ENCODE results near the gene MAPK10.
A peak's percentile ranks its signal among the peaks of the same experiment; 100 is the strongest.

The MAPK10 gene

DNA sequence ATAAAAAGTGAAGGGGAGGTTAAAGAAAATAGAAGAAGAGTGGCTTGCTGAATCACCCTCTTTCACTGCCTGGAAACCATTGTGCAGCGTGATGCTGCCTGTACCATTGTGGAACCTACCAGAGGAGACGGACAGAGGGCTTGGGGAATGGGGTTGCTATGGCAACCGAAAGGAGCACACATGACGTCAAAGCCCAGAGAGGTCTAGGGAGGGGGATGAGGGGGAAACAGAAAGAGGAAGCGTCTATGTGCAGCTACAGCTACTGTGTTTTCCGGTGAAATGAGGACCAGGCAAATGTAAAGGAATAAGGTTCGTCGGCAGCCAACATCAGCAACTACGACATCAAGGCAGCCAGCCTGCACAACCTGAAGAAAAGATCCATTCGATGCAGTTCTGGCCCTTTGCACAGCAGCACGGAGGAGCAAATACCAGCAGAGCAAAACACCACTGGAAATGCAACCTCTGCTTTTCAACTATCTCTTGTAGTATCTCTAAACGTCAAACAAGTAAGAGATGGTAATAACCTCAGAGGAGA lies at the start of gene MAPK10:
Gene MAPK10 (minus strand): TSS at position 110 of the 535 bp plus-strand sequence.
- H3K27ac ChIP-seq (ENCODE audit: low read depth, low read length): peak within 1 kb of the TSS; percentile 59
- H3K9ac ChIP-seq (ENCODE audit: low read depth, low read length): no peak within 1 kb of the TSS
- peak within 1 kb of the TSS; percentile 53 for H3K4me3 ChIP-seq (ENCODE audit: low read depth, low read length)

DNA sequence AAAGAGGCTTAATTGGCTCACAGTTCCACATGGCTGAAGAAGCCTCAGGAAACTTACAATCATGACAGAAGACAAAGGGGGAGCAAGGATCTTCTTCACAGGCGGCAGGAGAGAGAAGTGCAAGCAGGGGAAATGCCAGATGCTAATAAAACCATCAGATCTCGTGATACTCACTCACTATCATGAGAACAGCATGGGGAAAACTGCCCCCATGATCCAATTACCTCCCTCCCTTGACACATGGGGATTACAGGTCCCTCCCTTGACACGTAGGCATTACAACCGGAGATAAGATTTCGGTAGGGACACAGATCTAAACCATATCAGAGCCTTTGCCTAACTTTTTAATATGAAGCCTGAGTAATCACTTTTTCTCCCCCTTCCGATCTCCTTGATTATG lies 43.7 kb upstream of the MAPK10 start:
- no peaks in the 10 kb centered on the region for H3K27me3 ChIP-seq (ENCODE audit: control insufficient read depth, insufficient read depth, low read length)

More for the DNA sequence above, at the start of gene MAPK10:
- H3K27me3 ChIP-seq (ENCODE audit: control insufficient read depth, insufficient read depth, low read length): no peaks in the 10 kb centered on the region
- peaks cover 32% of the 10 kb centered on the region for H3K4me1 ChIP-seq (ENCODE audit: control insufficient read depth, insufficient read depth, low read length)
- no peaks in the 10 kb centered on the region for H3K36me3 ChIP-seq (ENCODE audit: control insufficient read depth, insufficient read depth, low read length)
- H3K9me3 ChIP-seq (ENCODE audit: control insufficient read depth, insufficient read depth, low read length): no peaks in the 10 kb centered on the region

DNA sequence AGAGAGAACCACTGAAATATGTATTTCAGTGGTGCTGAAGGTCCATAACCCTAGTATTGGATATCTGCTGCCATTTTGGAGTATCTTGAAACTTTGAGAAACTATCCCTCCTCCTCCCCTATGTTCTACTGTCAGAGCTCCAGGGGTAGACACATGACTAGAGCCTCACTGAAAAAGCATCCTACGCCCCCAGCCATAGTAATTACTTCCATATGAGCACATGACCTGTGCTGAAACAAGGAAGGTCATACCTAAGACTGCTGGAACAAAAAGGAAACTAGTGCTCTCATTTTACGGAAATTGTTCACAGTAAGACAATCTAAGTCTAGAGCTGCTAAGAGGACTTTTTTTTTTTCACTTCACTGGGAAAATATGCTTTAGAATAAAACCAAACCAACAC lies 42.0 kb upstream of the MAPK10 start:
- no peak overlapping the region for H3K27ac ChIP-seq (ENCODE audit: low read depth, low read length)
- no peak overlapping the region for H3K9ac ChIP-seq (ENCODE audit: low read depth, low read length)
- no peaks in the 10 kb centered on the region for H3K27me3 ChIP-seq (ENCODE audit: control insufficient read depth, insufficient read depth, low read length)
- H3K4me3 ChIP-seq (ENCODE audit: low read depth, low read length): no peak overlapping the region
- H3K36me3 ChIP-seq (ENCODE audit: control insufficient read depth, insufficient read depth, low read length): no peaks in the 10 kb centered on the region
- no peaks in the 10 kb centered on the region for H3K4me1 ChIP-seq (ENCODE audit: control insufficient read depth, insufficient read depth, low read length)
- H3K9me3 ChIP-seq (ENCODE audit: control insufficient read depth, insufficient read depth, low read length): no peaks in the 10 kb centered on the region

More for the DNA sequence above, 43.7 kb upstream of the MAPK10 start:
- Histone ChIP-seq H3K4me1 (ENCODE audit: control insufficient read depth, insufficient read depth, low read length) (no peaks in the 10 kb centered on the region), H3K9ac (ENCODE audit: low read depth, low read length) (no peak overlapping the region), H3K27ac (ENCODE audit: low read depth, low read length) (no peak overlapping the region), H3K4me3 (ENCODE audit: low read depth, low read length) (no peak overlapping the region), H3K36me3 (ENCODE audit: control insufficient read depth, insufficient read depth, low read length) (no peaks in the 10 kb centered on the region), H3K9me3 (ENCODE audit: control insufficient read depth, insufficient read depth, low read length) (no peaks in the 10 kb centered on the region)

DNA sequence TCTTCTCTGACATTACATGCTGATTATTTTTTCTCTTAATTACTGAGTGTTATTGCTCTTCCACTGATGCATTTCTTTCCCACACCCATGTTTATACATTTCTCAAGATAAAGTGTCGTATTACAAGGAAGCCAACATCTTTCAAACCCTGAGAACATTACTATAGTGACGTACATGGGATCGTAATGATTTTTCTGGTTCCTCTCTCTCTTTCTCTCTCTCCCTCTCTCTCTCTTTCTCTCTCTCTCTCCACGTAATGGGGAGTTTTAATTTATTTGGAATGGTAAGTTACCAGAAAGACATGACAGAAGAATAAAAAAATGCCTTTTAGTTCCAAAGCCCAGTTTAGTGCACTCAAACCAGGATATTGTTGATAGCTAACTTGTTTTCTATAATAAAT lies 40.4 kb upstream of the MAPK10 start:
- H3K4me1 ChIP-seq (ENCODE audit: control insufficient read depth, insufficient read depth, low read length): no peaks in the 10 kb centered on the region
- H3K4me3 ChIP-seq (ENCODE audit: low read depth, low read length): no peak overlapping the region
- H3K27me3 ChIP-seq (ENCODE audit: control insufficient read depth, insufficient read depth, low read length): no peaks in the 10 kb centered on the region
- H3K9ac ChIP-seq (ENCODE audit: low read depth, low read length): no peak overlapping the region
- H3K27ac ChIP-seq (ENCODE audit: low read depth, low read length): no peak overlapping the region
- H3K9me3 ChIP-seq (ENCODE audit: control insufficient read depth, insufficient read depth, low read length): no peaks in the 10 kb centered on the region
- no peaks in the 10 kb centered on the region for H3K36me3 ChIP-seq (ENCODE audit: control insufficient read depth, insufficient read depth, low read length)

DNA sequence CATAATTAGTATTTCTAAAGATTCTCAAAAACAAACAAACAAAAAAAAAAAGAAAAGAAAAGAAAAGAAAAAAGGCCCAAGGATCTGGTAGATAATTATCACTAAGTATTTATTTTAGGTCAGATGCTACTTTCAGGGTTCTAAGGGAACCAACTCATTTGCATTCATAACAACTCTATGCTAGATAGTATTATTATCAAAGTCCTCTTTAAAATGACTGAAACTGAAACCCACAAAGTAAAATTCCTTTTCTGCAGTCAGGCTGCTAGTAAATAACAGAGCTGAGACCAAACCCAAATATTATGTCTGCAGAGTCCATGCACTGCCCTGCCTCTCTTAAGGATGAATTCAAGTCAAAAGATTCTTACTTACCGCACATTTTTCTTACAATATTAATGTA lies 38.3 kb upstream of the MAPK10 start:
- no peak overlapping the region for H3K9ac ChIP-seq (ENCODE audit: low read depth, low read length)
- H3K36me3 ChIP-seq (ENCODE audit: control insufficient read depth, insufficient read depth, low read length): no peaks in the 10 kb centered on the region
- H3K27me3 ChIP-seq (ENCODE audit: control insufficient read depth, insufficient read depth, low read length): no peaks in the 10 kb centered on the region
- no peaks in the 10 kb centered on the region for H3K4me1 ChIP-seq (ENCODE audit: control insufficient read depth, insufficient read depth, low read length)
- no peaks in the 10 kb centered on the region for H3K9me3 ChIP-seq (ENCODE audit: control insufficient read depth, insufficient read depth, low read length)
- no peak overlapping the region for H3K4me3 ChIP-seq (ENCODE audit: low read depth, low read length)
- no peak overlapping the region for H3K27ac ChIP-seq (ENCODE audit: low read depth, low read length)

DNA sequence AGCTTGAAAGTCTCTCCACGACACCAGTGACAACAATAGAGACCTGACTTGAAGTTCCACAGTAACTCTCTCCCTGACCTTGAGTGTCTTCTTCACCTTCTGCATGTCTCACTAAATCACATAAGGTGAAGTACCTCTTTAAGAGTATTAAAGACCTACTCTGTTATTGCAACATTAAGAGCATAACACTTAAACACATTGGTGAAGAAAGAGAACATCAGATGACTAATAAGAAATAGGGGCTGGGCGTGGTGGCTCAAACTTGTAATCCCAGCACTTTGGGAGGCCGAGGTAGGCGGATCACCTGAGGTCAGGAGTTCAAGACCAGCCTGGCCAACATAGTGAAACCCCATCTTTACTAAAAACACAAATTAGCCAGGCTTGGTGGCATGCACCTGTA lies 33.9 kb upstream of the MAPK10 start:
- no peak overlapping the region for H3K9ac ChIP-seq (ENCODE audit: low read depth, low read length)
- no peaks in the 10 kb centered on the region for H3K9me3 ChIP-seq (ENCODE audit: control insufficient read depth, insufficient read depth, low read length)
- H3K27me3 ChIP-seq (ENCODE audit: control insufficient read depth, insufficient read depth, low read length): no peaks in the 10 kb centered on the region
- H3K27ac ChIP-seq (ENCODE audit: low read depth, low read length): no peak overlapping the region
- H3K4me1 ChIP-seq (ENCODE audit: control insufficient read depth, insufficient read depth, low read length): no peaks in the 10 kb centered on the region; the same call in none of the 2 replicates
- no peak overlapping the region for H3K4me3 ChIP-seq (ENCODE audit: low read depth, low read length)
- no peaks in the 10 kb centered on the region for H3K36me3 ChIP-seq (ENCODE audit: control insufficient read depth, insufficient read depth, low read length)

DNA sequence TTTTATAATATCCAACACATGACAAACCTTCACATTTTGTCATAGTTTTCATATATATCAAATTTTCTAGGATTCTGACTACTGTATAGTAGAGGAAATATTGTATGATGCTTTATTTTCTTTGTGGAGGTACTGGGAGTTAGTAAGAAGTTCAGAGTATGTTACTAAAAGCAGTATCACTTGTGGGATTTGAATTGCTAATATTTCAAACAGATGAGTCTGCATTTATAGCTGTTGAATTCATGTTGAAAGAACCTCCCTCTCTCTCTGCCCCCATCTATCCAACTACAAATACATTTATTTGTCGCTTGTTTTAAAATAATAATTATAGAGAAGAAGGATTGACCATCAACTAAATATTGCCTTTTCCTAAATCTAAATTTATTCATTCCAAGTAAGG lies 29.8 kb upstream of the MAPK10 start:
- H3K9me3 ChIP-seq (ENCODE audit: control insufficient read depth, insufficient read depth, low read length): no peaks in the 10 kb centered on the region
- H3K36me3 ChIP-seq (ENCODE audit: control insufficient read depth, insufficient read depth, low read length): no peaks in the 10 kb centered on the region
- H3K27ac ChIP-seq (ENCODE audit: low read depth, low read length): no peak overlapping the region
- no peak overlapping the region for H3K9ac ChIP-seq (ENCODE audit: low read depth, low read length)
- H3K4me1 ChIP-seq (ENCODE audit: control insufficient read depth, insufficient read depth, low read length): peaks cover 12% of the 10 kb centered on the region
- no peaks in the 10 kb centered on the region for H3K27me3 ChIP-seq (ENCODE audit: control insufficient read depth, insufficient read depth, low read length)
- H3K4me3 ChIP-seq (ENCODE audit: low read depth, low read length): no peak overlapping the region

DNA sequence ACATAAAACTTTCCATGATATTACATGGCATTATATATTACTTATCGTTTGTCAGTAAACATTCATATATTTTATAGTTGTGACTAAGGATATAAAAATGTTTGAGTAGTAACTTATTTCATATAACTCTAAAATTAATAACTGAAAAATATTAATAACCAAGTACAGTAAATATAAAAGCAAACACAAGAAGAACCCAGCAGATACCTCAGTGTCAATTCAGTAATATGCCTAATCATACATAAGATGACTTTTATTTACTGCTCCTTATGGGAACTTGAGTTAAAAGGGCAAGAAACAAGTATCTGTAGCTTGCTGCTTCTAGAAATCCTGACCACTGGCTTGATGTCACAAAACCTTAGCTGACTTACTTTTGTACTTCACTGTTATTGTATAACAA lies 28.4 kb upstream of the MAPK10 start:
- Histone ChIP-seq H3K36me3 (ENCODE audit: control insufficient read depth, insufficient read depth, low read length) (no peaks in the 10 kb centered on the region), H3K4me3 (ENCODE audit: low read depth, low read length) (no peak overlapping the region), H3K9ac (ENCODE audit: low read depth, low read length) (no peak overlapping the region), H3K4me1 (ENCODE audit: control insufficient read depth, insufficient read depth, low read length) (peaks cover 12% of the 10 kb centered on the region), H3K27ac (ENCODE audit: low read depth, low read length) (no peak overlapping the region), H3K27me3 (ENCODE audit: control insufficient read depth, insufficient read depth, low read length) (no peaks in the 10 kb centered on the region), H3K9me3 (ENCODE audit: control insufficient read depth, insufficient read depth, low read length) (no peaks in the 10 kb centered on the region)

DNA sequence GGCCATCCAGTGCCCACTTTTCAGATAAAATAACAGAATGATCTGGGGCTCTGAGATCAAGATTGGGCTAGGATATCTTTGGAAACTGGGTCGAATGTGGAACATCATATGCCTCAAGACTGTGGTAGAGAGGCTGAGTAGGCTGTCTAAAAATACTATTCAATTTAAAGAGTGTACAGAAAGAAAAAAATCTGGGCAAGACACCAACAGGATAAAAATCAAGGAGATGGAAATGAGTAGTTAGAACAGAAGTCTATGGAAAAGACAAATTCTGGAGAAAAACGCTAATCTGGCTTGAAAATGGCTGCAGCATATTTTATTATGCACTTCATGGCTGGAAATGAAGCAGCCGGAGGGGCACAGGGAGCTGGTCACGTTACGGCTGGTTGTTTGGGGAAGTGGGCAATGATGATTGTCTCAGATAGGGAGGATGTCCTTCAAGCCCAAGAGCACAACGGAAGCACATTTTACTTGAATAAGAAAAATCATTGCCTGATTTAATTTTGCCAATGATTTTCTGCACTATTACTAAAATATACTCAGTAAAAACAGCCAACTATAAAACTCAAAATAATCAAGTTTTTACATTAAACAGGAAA lies 27.1 kb upstream of the MAPK10 start:
- no peaks in the 10 kb centered on the region for H3K36me3 ChIP-seq (ENCODE audit: control insufficient read depth, insufficient read depth, low read length)
- H3K4me1 ChIP-seq (ENCODE audit: control insufficient read depth, insufficient read depth, low read length): peaks cover 12% of the 10 kb centered on the region
- H3K27ac ChIP-seq (ENCODE audit: low read depth, low read length): peak overlapping the region; percentile 18
- H3K4me3 ChIP-seq (ENCODE audit: low read depth, low read length): no peak overlapping the region
- no peaks in the 10 kb centered on the region for H3K9me3 ChIP-seq (ENCODE audit: control insufficient read depth, insufficient read depth, low read length)
- no peak overlapping the region for H3K9ac ChIP-seq (ENCODE audit: low read depth, low read length)
- H3K27me3 ChIP-seq (ENCODE audit: control insufficient read depth, insufficient read depth, low read length): no peaks in the 10 kb centered on the region

DNA sequence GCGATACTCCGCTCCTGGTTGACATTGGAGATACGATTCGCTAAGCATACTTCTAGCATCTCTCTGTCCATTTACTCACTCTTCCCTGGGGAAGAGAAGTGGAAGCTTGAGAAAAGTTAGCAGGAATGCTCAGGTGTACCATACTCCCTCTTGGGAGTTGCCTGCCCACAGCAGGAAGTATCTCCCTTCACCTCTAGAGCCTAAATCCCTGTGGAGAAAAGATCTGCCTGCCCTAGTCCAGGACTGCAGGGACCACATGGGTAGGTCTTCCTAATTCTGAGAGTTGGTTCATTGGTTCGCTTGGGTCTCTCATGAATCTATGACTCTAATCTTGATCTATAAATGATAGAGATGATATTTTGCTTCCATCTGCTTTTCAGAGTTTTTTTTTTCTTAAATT lies 26.3 kb upstream of the MAPK10 start:
- no peaks in the 10 kb centered on the region for H3K27me3 ChIP-seq (ENCODE audit: control insufficient read depth, insufficient read depth, low read length)
- no peak overlapping the region for H3K4me3 ChIP-seq (ENCODE audit: low read depth, low read length)
- H3K9ac ChIP-seq (ENCODE audit: low read depth, low read length): no peak overlapping the region
- H3K4me1 ChIP-seq (ENCODE audit: control insufficient read depth, insufficient read depth, low read length): peaks cover 12% of the 10 kb centered on the region
- no peak overlapping the region for H3K27ac ChIP-seq (ENCODE audit: low read depth, low read length)
- H3K36me3 ChIP-seq (ENCODE audit: control insufficient read depth, insufficient read depth, low read length): no peaks in the 10 kb centered on the region
- H3K9me3 ChIP-seq (ENCODE audit: control insufficient read depth, insufficient read depth, low read length): no peaks in the 10 kb centered on the region

DNA sequence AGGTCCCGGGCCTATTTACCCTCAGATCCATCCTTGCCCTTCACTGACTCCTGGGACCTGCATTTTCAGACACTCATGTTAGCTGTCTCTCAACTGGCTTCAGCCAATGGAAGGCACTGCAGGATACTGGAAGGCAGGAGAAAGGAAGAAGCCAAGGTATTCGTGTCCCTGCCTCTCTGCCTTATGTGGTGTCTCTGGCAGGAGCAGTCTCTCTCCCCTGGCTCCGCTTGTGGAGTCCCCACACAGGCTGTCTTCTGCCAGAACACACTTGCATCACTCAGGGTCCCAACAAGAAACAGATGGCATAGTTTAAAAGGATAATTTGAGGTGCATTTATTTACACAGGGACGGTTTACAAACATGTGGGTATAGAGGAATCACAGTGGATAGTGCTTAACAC lies 21.6 kb upstream of the MAPK10 start:
- no peak overlapping the region for H3K4me3 ChIP-seq (ENCODE audit: low read depth, low read length)
- peaks cover 19% of the 10 kb centered on the region for H3K9me3 ChIP-seq (ENCODE audit: control insufficient read depth, insufficient read depth, low read length)
- no peak overlapping the region for H3K9ac ChIP-seq (ENCODE audit: low read depth, low read length)
- H3K27me3 ChIP-seq (ENCODE audit: control insufficient read depth, insufficient read depth, low read length): no peaks in the 10 kb centered on the region
- no peak overlapping the region for H3K27ac ChIP-seq (ENCODE audit: low read depth, low read length)
- H3K36me3 ChIP-seq (ENCODE audit: control insufficient read depth, insufficient read depth, low read length): no peaks in the 10 kb centered on the region
- peaks cover 9% of the 10 kb centered on the region for H3K4me1 ChIP-seq (ENCODE audit: control insufficient read depth, insufficient read depth, low read length)

Data from HUES48 (cell line).